IMR-90 (cell line): Measurements from ENCODE around the gene FBP1.

Experiments
- BHLHE40 ChIP-seq: fragments of 150-350 bp; IDR thresholded peaks from 2 replicates; pipeline ENCODE4 v1.6.1; 2016; ENCODE audit warnings: mild to moderate bottlenecking, low read depth, low read length
- CEBPB ChIP-seq: IDR thresholded peaks from 2 replicates; pipeline ENCODE4 v1.6.1; 2012; ENCODE audit warnings: low read depth, low read length, improper control_type of control experiment
- CHD1 ChIP-seq: IDR thresholded peaks from 2 replicates; pipeline ENCODE4 v1.6.1; 2012; ENCODE audit warnings: low read depth, low read length, improper control_type of control experiment
- ELK1 ChIP-seq: fragments of 150-350 bp; IDR thresholded peaks from 2 replicates; pipeline ENCODE4 v1.6.1; 2016; ENCODE audit warnings: low read depth, mild to moderate bottlenecking, low read length, moderate library complexity, borderline replicate concordance
- FOS ChIP-seq: fragments of 150-350 bp; IDR thresholded peaks from 2 replicates; pipeline ENCODE4 v1.6.1; 2016; ENCODE audit warnings: low read depth, low read length
- MAFK ChIP-seq: IDR thresholded peaks from 2 replicates; pipeline ENCODE4 v1.6.1; 2012; ENCODE audit warnings: low read depth, low read length, improper control_type of control experiment
- MXI1 ChIP-seq: IDR thresholded peaks from 2 replicates; pipeline ENCODE4 v1.6.1; 2012; ENCODE audit warnings: low read depth, mild to moderate bottlenecking, low read length, moderate library complexity, borderline replicate concordance
- NFE2L2 ChIP-seq: fragments of 150-350 bp; IDR thresholded peaks from 2 replicates; pipeline ENCODE4 v1.6.1; 2016; ENCODE audit warnings: low read depth, mild to moderate bottlenecking, low read length
- POLR2A ChIP-seq: IDR thresholded peaks from 2 replicates; pipeline ENCODE4 v1.6.1; 2012; ENCODE audit warnings: mild to moderate bottlenecking, low read depth, low read length
- RAD21 ChIP-seq: IDR thresholded peaks from 2 replicates; pipeline ENCODE4 v1.6.1; 2012; ENCODE audit warnings: low read length, improper control_type of control experiment
- RFX5 ChIP-seq: IDR thresholded peaks from 2 replicates; pipeline ENCODE4 v1.8.0; 2012; ENCODE audit warnings: low read depth, mild to moderate bottlenecking, low read length, moderate library complexity
- TF ChIP-seq, protein P1 (sequence below): conservative IDR thresholded peaks from 2 replicates; pipeline ENCODE4 v1.5.1; 2012; ENCODE audit warnings: mild to moderate bottlenecking, low read depth, low read length, improper control_type of control experiment

DNA sequence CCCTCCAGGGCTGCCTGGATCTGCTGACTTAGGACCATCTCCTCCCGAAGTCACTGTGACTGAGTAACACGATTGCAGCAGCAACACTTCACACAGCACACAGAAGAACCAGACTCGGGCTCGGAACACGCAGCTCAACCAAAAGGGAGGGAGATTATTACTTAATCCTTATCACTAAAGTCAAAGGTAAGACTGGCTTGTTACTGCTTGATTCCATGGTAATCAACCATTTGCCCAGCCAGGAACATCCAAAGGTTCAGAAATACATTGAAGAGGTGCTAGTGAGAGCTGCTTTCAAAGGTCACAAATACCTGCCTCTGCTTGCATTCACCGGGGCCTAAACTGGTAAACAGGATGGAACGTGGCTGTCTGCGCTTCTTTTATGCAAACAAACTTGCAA, 7.7 kb downstream of the FBP1 start:
- TF ChIP-seq MAFK, result no peak
- no peak for TF ChIP-seq ELK1
- TF ChIP-seq, protein P1, sequence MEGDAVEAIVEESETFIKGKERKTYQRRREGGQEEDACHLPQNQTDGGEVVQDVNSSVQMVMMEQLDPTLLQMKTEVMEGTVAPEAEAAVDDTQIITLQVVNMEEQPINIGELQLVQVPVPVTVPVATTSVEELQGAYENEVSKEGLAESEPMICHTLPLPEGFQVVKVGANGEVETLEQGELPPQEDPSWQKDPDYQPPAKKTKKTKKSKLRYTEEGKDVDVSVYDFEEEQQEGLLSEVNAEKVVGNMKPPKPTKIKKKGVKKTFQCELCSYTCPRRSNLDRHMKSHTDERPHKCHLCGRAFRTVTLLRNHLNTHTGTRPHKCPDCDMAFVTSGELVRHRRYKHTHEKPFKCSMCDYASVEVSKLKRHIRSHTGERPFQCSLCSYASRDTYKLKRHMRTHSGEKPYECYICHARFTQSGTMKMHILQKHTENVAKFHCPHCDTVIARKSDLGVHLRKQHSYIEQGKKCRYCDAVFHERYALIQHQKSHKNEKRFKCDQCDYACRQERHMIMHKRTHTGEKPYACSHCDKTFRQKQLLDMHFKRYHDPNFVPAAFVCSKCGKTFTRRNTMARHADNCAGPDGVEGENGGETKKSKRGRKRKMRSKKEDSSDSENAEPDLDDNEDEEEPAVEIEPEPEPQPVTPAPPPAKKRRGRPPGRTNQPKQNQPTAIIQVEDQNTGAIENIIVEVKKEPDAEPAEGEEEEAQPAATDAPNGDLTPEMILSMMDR, result no peak
- no peak for TF ChIP-seq POLR2A
- no peak for TF ChIP-seq BHLHE40
- TF ChIP-seq FOS, result no peak
- no peak for TF ChIP-seq RFX5
- TF ChIP-seq RAD21, result no peak
- TF ChIP-seq CHD1, result no peak
- TF ChIP-seq CEBPB, result no peak
- TF ChIP-seq MXI1, result no peak
- no peak for TF ChIP-seq NFE2L2
